HG03558 (cell line): ENCODE measurements around the gene RNF31.
"Not testable (repeated sequence)": the region's sequence is repeated elsewhere in the genome, so short reads cannot be mapped to it uniquely, and the experiment has no call there.

Experiments
- ATAC-seq: cut with Tn5 transposase; IDR thresholded peaks from one replicate; pipeline ENCODE4 v1.9.1; 2021; ENCODE audit warnings: moderate number of reproducible peaks; ENCODE audit not compliant: unreplicated experiment; ENCODE audit errors: extremely low read depth

Gene RNF31

DNA sequence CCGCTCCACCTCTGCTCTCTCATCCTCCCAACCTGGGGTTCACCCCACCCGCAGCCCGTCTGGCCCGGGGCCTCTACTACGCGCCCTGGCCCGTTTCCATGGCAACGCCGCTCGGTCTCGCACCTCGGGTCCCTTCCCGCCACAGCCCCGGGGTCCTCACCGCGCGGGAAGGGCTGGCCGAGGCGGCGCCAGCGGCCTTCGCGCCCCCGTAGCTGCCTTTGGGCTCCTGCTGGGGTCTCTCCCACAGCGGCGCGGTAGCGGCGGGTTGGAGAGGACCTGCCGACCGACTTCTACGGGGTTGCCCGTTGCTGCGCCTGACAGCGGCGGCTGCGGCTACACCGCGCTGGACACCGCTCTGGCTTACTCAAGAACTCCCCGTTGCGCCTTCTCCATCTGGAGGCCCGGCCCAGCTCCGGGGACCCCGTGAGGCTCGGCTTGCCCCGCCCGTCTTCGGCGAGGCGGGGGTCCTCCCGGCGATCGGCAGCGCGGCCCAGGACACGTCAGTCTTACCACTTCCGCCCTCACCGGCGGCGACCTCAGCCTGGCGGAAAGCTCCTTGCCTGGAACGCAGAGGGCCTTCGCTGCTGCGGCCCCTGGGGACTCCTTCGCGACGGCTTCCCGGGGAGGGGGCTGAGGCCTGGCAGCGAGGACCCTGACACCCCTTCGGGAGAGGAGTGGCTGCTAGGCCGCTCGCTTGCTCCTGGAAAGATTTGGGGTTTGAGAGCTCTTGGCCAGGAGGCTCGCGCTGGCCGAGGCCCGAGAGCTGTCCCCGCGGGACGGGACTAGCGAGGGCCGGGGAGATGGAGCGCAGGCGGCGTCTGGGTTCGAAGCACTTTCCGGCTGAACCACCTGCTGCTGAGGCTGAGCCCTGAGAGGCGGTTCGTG lies 48.1 kb downstream of the RNF31 start, which contains the start of gene TM9SF1:
TM9SF1 (minus strand) TSS at position 256 of the 885 bp plus-strand sequence. CDS start 422 bp downstream, outside the sequence.
- ATAC-seq: peak; percentile 39

DNA sequence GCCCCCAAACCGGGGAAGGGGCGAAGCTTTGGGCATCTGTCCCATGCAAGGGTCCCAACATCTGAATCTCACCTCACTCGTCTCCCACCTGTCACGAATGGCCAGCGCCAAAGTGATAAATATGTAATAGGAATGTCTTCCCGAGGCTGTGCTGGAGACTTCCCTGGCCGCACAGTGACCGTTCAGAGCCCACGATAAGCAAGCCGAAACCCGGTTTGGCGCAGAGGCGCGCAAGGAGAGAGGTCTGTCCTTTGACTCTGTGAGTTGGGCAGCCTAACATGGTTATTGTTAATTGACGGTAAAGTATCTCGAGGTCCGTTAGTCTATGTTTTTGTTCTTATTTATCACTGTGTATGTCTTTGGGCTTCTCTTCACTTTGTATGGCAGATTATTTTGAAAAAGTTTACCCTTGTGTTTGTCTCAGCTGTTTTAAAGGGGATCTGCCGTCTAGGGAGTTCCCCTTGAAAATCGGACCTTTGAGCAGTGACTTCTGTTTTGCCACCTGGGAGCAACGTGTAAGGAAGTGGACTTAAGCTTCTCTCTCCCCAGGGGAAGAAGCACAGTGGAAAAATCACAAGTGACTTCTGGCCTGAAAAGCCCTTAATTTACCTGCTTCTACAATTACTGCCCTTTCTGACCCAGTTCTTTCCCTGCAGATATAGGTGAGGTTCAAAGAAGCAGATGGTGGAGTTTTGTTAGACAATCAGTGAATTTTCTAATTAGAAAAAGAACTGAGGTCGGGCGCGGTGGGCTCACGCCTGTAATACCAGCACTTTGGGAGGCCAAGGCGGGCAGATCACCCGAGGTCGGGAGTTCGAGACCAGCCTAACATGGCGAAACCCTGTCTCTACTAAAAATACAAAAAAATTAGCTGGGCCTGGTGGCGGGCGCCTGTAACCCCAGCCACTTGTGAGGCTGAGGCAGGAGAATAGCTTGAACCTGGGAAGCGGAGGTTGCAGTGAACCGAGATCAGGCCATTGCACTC lies 49.1 kb downstream of the RNF31 start:
- no peak for ATAC-seq

DNA sequence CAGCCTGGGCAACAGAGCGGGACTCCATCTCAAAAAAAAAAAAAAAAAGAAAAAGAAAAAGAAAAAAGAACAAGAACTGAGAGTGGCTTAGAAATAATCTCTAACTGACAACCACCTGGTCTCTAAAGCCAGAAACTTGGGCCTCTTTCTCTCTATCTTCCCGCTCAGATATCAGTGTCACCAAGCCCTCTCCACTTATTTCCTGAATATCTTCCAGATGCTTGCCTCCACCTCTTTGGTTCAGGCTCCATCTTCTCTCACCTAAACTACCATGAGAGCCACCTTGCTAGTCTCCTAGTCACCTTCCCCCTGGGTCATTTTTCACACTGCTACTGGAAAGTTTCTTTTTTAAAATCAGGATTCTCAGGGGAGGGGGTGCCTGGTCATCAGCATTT lies 49.8 kb downstream of the RNF31 start:
- no peak for ATAC-seq

DNA sequence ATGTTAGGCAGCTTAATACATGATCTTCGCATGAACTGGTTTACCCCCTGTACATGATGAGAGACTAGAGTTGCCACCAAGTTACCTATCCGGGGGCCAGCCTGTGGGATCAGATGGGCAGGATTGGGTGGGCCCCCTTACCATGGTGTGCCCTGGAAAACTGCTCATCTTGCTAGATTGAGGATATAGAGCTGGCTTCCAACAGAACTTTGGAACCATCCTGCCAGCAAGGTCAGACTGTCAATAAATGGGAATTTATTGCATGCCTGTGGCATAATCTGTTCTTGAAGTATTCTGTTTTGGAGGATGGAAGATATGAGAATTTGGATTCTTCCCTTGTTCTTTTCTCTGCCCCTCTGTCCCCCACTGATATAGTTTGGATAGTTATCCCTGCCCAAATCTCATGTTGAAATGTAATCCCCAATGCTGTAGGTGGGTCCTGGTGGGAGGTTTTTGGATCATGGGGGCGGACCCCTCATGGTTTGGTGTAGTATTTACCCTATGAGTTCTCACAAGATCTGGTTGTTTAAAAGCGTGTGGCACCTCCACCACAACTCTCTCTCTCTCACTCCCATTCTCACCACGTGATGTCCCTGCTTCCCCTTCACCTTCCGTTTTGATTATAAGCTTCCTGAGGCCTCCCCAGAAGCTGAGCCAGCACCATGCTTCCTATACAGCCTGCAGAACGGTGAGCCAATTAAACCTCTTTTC lies 51.7 kb downstream of the RNF31 start:
- ATAC-seq: no peak

DNA sequence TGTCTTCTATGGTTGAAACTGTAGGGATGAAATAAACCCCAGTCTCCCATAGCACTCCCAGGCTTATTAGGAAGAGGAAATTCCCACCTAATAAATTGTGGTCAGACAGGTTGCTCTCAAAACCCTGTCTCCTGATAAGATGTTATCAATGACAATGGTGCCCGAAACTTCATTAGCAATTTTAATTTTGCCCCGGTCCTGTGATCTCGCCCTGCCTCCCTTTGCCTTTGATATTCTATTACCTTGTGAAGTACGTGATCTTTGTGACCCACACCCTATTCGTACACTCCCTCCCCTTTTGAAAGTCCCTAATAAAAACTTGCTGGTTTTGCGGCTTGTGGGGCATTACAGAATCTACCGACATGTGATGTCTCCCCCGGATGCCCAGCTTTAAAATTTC lies 55.2 kb downstream of the RNF31 start:
- not testable (repeated sequence) for ATAC-seq

DNA sequence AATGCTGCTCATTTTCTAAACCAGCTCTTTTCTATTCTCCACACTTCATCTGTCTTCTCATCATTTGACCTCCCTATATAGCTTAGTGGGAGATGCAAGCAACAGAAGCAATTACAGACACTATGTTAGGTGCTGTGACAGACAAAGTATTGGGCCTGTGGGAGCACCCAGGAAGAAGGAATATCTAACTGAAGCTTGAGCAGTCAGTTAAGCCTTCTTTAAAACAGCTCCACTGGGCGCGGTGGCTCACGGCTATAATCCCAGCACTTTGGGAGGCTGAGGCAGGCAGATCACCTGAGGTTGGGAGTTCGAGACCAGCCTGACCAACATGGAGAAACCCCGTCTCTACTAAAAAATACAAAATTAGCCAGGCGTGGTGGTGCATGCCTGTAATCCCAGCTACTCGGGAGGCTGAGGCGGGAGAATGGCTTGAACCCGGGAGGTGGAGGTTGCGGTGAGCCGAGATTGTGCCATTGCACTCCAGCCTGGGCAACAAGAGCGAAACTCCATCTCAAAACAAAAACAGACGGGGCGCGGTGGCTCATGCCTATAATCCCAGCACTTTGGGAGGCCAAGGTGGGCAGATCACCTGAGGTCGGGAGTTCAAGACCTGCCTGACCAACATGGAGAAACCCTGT lies 56.1 kb downstream of the RNF31 start:
- ATAC-seq: not testable (repeated sequence)

DNA sequence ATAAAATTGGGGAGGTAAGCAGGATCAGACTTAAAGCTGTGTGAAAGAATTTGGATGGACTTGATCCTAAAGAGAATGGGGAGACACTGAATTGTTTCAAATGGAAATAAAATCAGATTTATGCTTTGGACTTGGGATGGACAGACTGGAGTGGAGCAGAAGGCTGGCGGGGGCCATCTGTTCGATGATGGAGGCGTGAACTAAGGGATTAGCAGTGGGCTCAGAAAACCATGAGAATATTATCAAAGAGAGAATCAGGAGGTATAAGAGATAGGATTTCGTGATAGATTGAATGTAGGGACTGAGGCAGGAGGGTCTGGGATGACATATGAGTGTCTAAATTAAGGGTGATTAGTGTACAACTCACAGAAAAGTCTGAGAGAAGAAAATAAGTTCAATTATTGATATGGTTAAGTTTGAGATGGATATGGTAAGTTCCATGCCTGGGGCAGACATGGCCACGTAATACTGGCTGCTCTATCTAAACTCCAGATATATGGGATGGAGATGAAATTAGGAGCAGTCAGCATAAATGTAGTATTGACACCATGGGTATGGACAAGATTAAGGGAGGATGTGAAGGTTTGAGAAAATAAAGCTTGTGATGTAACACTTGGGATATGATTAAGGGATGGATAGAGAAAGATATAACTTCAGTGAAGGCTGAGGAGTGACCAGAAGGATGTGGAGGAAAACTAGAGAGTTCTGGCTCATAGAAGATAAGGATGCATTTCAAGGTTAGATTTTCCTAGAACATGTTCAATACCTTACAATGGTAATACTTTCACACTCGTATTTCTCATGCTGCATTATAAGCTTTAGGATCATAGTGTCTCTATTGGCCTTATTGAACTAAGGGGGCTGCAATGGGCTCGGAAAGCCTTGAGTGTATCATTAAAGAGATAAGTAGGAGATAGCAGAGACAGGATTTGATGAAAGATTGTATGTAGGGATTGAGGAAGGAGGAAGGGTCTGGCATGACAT lies 57.2 kb downstream of the RNF31 start:
- no peak for ATAC-seq

DNA sequence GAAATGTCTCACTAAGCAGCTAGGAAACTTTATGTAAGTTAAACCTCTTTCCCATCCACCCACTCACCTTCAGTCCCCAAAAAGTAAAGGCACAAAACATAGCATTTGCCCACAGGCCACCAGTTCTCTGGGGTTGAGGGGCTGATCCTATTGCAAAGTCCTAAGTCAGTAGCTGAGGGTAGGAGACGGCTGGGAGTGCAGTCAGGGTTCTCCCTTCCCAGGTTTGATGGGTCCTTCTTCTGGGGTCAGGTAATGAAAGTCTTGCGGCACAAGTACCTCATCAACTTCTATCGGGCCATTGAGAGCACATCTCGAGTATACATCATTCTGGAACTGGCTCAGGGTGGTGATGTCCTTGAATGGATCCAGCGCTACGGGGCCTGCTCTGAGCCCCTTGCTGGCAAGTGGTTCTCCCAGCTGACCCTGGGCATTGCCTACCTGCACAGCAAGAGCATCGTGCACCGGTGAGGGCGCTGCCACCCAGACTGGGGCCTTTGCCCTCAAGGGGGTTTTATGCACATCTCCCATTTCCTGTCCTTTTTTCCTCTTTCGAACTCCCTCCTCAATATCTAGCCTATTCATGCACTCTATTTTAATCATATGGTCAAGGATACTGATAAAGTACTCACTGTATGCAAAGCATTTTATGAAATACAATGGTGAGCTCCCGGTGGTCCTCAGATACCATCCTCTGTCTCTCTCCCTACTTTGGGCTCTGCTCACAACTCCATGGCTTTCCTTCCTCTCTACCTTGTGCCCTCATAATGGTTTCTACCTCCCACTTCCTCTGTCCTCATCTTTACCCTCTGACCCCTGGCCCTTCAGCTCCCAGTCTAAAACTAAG lies 59.2 kb downstream of the RNF31 start:
- no peak for ATAC-seq

DNA sequence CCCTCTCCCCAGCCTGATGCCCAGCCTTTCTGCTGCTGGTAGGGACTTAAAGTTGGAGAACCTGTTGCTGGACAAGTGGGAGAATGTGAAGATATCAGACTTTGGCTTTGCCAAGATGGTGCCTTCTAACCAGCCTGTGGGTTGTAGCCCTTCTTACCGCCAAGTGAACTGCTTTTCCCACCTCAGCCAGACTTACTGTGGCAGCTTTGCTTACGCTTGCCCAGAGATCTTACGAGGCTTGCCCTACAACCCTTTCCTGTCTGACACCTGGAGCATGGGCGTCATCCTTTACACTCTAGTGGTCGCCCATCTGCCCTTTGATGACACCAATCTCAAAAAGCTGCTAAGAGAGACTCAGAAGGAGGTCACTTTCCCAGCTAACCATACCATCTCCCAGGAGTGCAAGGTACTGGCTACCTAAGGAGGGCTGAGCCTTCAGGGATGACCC lies 59.8 kb downstream of the RNF31 start:
- no peak for ATAC-seq

DNA sequence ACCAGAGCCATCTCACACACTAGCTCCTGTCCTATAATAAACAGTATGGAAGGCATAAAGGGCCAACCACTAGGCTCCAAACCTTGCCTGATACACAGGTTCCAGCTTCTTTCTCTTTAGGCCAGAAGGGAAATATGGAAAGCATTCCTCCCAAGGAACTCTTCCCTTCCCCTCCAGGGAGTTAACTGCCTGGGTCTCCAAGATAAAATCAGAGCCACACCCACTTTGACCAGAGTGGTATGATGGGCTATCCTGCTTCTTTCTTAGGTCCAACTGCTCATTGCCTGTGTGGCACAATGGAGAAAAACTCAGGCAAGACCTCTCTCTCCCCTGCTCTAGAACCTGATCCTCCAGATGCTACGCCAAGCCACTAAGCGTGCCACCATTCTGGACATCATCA lies 60.3 kb downstream of the RNF31 start:
- no peak for ATAC-seq
